Non-pigmented ciliary epithelial cell (primary cell): Measurements from ENCODE around the gene ARID1B.
"Not testable (repeated sequence)": the region's sequence is repeated elsewhere in the genome, so short reads cannot be mapped to it uniquely, and the experiment has no call there.

ENCODE experiments used
- DNase-seq: peaks from one replicate; pipeline ENCODE4 v3.0.0-alpha.2; 2010; ENCODE audit warnings: low read depth

Gene ARID1B

GRCh38 chr6:156963712-156964700 lies 186.8 kb downstream of the ARID1B start:
- DNase-seq = no peak

GRCh38 chr6:156967852-156968251 lies 190.7 kb downstream of the ARID1B start:
- no peak for DNase-seq

GRCh38 chr6:156969233-156969632 lies 192.1 kb downstream of the ARID1B start:
- no peak for DNase-seq

GRCh38 chr6:156970595-156971112 lies 193.5 kb downstream of the ARID1B start:
- no peak for DNase-seq

- no peak for DNase-seq
Measured at GRCh38 chr6:156971153-156971885, 194.1 kb downstream of the ARID1B start.

- DNase-seq = no peak
Measured at GRCh38 chr6:156972145-156972544, 195.0 kb downstream of the ARID1B start.

- DNase-seq = no peak
Measured at GRCh38 chr6:156974830-156975261, 197.7 kb downstream of the ARID1B start.

- DNase-seq = no peak
Measured at GRCh38 chr6:156975414-156975813, 198.2 kb downstream of the ARID1B start.

GRCh38 chr6:156976216-156977127 lies 199.3 kb downstream of the ARID1B start:
- no peak for DNase-seq

GRCh38 chr6:156977527-156978291 lies 200.5 kb downstream of the ARID1B start:
- DNase-seq = no peak

- no peak for DNase-seq
Measured at GRCh38 chr6:156978948-156979347, 201.8 kb downstream of the ARID1B start.

- DNase-seq = no peak
Measured at GRCh38 chr6:156980515-156980914, 203.3 kb downstream of the ARID1B start.

GRCh38 chr6:156980948-156981347 lies 203.8 kb downstream of the ARID1B start:
- no peak for DNase-seq

- DNase-seq = no peak
Measured at GRCh38 chr6:156982168-156982567, 205.0 kb downstream of the ARID1B start.

GRCh38 chr6:156982864-156983263 lies 205.7 kb downstream of the ARID1B start:
- DNase-seq = not testable (repeated sequence)

- DNase-seq = no peak
Measured at GRCh38 chr6:156984178-156984738, 207.1 kb downstream of the ARID1B start.

- DNase-seq = no peak
Measured at GRCh38 chr6:156985309-156985708, 208.1 kb downstream of the ARID1B start.

GRCh38 chr6:156988276-156989158 lies 211.3 kb downstream of the ARID1B start:
- DNase-seq = no peak

GRCh38 chr6:156989159-156989806 lies 212.1 kb downstream of the ARID1B start:
- no peak for DNase-seq
